RWPE1 (cell line): ENCODE results near the gene NPPB.
"Not testable (repeated sequence)": the region's sequence is repeated elsewhere in the genome, so short reads cannot be mapped to it uniquely, and the experiment has no call there.

ENCODE experiments used
- CTCF ChIA-PET: fragments of 350-600 bp; sonication (Branson Sonifier 250); formaldehyde crosslinking; extraction: SDS; loops from one replicate; lab custom pipeline; 2021; lab: Yijun Ruan, JAX
- POLR2A ChIA-PET: fragments of 400-600 bp; formaldehyde crosslinking; extraction: SDS; loops from one replicate; lab custom pipeline; 2020; ENCODE audit warnings: antibody characterized with exemption; ENCODE audit not compliant: low non-redundant PET; lab: Yijun Ruan, JAX
- DNase-seq: peaks from one replicate; pipeline ENCODE4 v3.0.0; 2012; ENCODE audit warnings: low spot score
- H3K27ac ChIP-seq: fragments of 450-650 bp; 2 replicates; pipeline ENCODE4 v1.5.1; 2017
- TF ChIP-seq, protein P1 (sequence below): fragments of 450-650 bp; conservative IDR thresholded peaks from 2 replicates; pipeline ENCODE4 v1.5.1; 2017; ENCODE audit warnings: low read depth, mild to moderate bottlenecking

NPPB gene

DNA sequence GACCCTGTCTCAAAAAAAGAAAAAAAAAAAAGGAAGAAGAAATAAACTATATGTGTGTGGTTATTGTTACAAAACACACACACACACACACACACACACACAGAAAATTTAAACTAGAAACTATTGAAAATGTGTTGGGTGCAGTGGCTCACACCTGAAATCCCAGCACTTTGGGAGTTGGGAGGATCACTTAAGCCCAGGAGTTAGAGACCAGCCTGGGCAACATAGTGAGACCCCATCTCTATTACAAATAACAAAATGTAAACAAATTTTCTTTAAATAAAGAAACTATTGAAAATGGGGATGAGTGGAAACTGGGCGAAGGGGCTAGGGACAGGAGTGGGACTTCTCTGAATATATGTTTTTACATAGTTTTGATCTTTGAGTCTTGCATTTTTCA, 44.5 kb upstream of the NPPB start:
- TF ChIP-seq, protein P1, sequence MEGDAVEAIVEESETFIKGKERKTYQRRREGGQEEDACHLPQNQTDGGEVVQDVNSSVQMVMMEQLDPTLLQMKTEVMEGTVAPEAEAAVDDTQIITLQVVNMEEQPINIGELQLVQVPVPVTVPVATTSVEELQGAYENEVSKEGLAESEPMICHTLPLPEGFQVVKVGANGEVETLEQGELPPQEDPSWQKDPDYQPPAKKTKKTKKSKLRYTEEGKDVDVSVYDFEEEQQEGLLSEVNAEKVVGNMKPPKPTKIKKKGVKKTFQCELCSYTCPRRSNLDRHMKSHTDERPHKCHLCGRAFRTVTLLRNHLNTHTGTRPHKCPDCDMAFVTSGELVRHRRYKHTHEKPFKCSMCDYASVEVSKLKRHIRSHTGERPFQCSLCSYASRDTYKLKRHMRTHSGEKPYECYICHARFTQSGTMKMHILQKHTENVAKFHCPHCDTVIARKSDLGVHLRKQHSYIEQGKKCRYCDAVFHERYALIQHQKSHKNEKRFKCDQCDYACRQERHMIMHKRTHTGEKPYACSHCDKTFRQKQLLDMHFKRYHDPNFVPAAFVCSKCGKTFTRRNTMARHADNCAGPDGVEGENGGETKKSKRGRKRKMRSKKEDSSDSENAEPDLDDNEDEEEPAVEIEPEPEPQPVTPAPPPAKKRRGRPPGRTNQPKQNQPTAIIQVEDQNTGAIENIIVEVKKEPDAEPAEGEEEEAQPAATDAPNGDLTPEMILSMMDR: no peak
- POLR2A ChIA-PET: no interaction called here
- no peak overlapping the region for H3K27ac ChIP-seq
- CTCF ChIA-PET: interaction anchor here (0.7 kb wide), 1 partner anchor 293 kb away, joined by 4 read pairs; no protein-coding TSS in a partner anchor
- DNase-seq: no peak

DNA sequence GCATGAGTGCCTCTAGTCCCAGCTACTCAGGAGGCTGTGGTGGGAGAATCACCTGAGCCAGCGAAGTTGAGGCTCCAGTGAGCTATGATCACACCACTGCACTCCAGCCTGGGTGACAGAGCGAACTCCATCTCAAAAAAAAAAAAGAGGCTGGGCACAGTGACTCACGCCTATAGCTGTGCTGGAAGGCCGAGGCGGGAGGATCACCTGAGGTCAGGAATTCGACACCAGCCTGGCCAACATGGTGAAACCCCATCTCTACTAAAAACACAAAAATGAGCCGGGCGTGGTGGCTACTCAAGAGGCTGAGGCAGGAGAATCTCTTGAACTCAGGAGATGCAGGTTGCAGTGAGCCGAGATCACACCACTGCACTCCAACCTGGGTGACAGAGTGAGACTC, 42.7 kb upstream of the NPPB start:
- CTCF ChIA-PET: interaction anchor here (0.6 kb wide), 1 partner anchor 66 kb away, joined by 3 read pairs; no protein-coding TSS in a partner anchor
- POLR2A ChIA-PET, H3K27ac ChIP-seq, DNase-seq: not testable (repeated sequence)

DNA sequence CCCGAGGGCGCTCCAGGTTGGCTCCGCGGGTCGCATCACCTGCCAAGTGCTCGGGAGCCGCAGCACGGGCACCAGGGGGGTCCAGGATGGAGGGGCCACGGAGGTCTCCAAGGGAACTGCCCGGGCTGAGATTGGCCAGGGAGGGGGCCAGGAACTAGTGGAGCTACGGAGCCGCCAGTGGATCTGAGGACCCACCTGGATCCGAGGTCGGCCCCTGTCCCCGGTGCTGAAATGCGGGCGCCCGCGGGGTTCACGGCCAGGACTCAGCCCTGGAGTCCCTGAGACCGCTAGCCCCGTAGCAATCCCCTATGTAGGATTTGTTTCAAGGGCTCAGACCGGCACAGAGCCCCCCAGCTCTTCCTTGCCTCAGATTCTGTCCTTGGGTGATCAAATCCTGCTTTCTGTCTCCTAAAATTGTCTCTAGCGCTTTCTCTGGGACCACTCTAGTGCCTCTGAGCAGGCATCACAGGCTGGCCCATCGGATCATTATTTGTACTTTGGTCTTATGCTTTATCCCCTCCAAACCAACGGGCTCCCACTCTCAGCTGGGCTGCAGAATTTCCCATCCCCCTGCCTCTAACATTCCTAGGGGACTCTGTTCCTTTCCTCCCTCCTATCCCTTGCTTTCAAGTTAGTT, 40.2 kb upstream of the NPPB start:
- no peak overlapping the region for H3K27ac ChIP-seq
- TF ChIP-seq, protein P1: no peak
- ChIA-PET POLR2A (interaction anchor here (1.1 kb wide), 1 partner anchor 9 kb away, joined by 4 read pairs; no protein-coding TSS in a partner anchor), CTCF (interaction anchor here (0.6 kb wide), 1 partner anchor 188 kb away, joined by 4 read pairs; no protein-coding TSS in a partner anchor)
- DNase-seq: peak; percentile 25

DNA sequence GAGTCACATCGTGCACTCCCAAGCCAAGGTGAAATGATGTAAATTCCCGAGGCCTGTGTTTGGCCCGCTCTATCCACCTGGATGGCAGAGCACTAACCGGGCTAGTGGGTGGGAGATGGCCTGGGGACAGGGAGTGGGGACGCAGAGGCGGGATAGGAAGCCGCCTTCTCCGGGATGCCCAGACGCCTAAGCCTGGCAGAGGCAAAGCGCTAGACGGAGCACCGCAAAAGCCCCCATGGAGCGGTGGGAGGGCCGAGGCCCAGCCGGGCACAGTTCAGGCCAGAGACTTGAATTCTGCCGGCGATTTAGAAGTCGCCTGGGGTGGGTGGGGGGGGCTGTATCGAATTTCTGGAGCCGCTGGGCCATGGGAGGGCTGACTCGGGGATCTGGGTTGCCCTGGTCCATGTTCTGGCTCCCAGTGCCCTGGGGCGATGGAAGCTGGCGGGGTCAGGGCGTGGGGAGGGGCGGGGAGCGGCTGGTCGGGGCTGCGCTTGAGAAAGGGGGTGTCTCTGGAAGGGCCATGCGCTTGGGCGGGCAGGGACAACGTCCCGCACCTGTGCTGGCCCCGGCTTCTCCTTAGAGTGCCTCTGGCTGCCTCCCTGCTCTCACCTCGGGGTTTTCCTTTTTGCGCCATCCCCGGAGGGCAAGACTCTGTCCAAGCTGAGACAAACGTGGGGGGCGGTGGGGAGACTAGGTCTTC, 39.5 kb upstream of the NPPB start:
- ChIA-PET CTCF (no interaction called here), POLR2A (interaction anchor here (1.1 kb wide), 1 partner anchor 10 kb away, joined by 4 read pairs; no protein-coding TSS in a partner anchor)
- no peak overlapping the region for H3K27ac ChIP-seq
- DNase-seq: no peak
- TF ChIP-seq, protein P1: no peak

DNA sequence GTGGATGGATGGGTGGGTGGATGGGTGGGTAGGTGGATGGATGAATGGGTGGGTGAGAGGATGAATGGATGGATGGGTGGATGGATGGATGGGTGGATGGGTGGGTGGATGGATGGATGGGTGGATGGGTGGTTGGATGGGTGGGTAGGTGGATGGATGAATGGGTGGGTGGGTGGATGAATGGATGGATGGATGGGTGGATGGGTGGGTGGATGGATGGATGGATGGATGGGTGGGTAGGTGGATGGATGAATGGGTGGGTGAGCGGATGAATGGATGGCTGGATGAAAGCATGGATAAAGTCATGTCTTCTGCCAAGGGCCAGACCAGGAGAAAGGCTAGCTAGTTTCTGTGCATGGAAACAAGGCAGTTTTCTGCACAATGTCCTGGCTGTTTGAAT, 35.8 kb upstream of the NPPB start:
- POLR2A ChIA-PET, DNase-seq, H3K27ac ChIP-seq: not testable (repeated sequence)
- CTCF ChIA-PET: interaction anchor here (0.8 kb wide), 1 partner anchor 14 kb away, joined by 4 read pairs; no protein-coding TSS in a partner anchor

DNA sequence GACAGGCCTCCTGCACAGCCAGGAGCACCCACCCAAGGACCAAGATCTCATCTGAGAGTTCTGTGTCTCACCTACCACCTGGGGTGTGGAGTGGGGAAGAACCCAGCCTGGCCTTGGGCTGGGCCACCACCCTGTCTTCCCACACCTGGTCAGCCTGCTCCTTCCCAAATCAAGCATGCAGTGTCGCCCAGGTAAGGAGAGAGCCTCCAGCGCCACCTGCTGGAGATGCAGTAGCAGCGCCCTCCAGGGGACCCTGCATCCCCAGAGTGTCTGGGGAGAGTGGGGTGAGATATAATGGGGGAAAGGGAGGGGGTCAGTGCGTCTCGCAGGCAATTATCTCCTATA, 35.1 kb upstream of the NPPB start:
- ChIA-PET CTCF (interaction anchor here (1.0 to 1.4 kb wide), 2 partner anchors 11 to 17 kb away, joined by 3 read pairs; no protein-coding TSS in a partner anchor), POLR2A (no interaction called here)
- TF ChIP-seq, protein P1: peak; percentile 83
- H3K27ac ChIP-seq: no peak overlapping the region
- DNase-seq: peak; percentile 84

DNA sequence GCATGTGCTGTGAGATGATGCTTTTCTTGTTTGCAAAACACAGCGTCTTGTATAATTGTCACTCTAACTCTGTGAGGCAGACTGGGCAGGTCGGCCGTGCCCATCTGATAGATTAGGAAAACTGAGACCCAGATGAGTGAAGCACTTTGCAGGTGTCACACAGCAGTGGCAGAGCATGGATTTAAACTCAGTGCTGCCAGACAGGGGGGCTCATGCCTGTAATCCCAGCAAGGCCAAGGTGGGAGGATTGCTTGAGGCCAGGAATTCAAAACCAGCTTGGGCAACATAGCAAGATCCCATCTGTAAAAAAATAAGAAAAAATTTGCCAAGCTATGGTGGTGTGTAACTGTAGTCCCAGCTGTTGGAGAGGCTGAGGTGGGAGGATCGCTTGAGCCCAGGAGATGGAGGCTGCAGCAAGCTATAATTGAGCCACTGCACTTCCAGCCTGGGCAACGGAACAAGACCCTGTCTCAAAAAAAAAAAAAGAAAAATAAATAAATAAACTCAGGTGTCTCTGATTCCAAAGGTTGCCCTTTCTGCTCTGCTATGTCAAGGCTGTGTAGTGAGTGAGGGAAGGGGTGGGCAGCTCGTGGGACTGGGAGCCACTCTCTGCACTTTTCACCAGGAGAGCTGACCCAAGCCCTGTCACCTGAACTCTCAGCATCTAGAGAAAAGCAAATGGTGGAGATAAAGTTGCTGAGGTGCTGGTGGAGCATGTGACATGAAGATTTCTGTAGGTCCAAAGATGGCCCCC, 32.9 kb upstream of the NPPB start:
- H3K27ac ChIP-seq: no peak overlapping the region
- POLR2A ChIA-PET: interaction anchor here (0.7 kb wide), 1 partner anchor 56 kb away, joined by 3 read pairs; no protein-coding TSS in a partner anchor
- TF ChIP-seq, protein P1: no peak
- CTCF ChIA-PET: interaction anchor here (0.6 to 1.6 kb wide), 4 partner anchors 12 to 281 kb away, joined by 3 to 6 read pairs (median 4); no protein-coding TSS in a partner anchor
- DNase-seq: no peak
